Transverse colon (tissue), 4 donors: ENCODE data around the gene ACSL6.

Experiments used
- EP300 ChIP-seq: sonication (generic); formaldehyde crosslinking; IDR thresholded peaks from one replicate; pipeline ENCODE4 v1.6.1; 2017; ENCODE audit warnings: antibody characterized with exemption, low read depth
- POLR2A ChIP-seq: fragments of 450-650 bp; IDR thresholded peaks from one replicate; pipeline ENCODE4 v1.6.1; 2016; ENCODE audit warnings: antibody characterized with exemption, mild to moderate bottlenecking, moderate library complexity
- POLR2AphosphoS5 ChIP-seq, 3 donors: sonication (generic); formaldehyde crosslinking; IDR thresholded peaks; one replicate each; pipeline ENCODE4 v1.6.1; 2016; ENCODE audit warnings: antibody characterized with exemption in 3 of 3
- TF ChIP-seq, protein P1 (sequence below), 5 experiments: fragments of 200-600 bp in 3 of 5; fragments of 450-650 bp in 2 of 5; sonication (generic) in 3 of 5; IDR thresholded peaks; 1 replicate in 2 of 5; 2 replicates in 3 of 5; pipeline ENCODE4 v1.5.1; 2016 to 2017; ENCODE audit warnings: antibody characterized with exemption in 5 of 5, inconsistent platforms in 3 of 5, mild to moderate bottlenecking in 2 of 5, moderate library complexity in 1 of 5

DNA sequence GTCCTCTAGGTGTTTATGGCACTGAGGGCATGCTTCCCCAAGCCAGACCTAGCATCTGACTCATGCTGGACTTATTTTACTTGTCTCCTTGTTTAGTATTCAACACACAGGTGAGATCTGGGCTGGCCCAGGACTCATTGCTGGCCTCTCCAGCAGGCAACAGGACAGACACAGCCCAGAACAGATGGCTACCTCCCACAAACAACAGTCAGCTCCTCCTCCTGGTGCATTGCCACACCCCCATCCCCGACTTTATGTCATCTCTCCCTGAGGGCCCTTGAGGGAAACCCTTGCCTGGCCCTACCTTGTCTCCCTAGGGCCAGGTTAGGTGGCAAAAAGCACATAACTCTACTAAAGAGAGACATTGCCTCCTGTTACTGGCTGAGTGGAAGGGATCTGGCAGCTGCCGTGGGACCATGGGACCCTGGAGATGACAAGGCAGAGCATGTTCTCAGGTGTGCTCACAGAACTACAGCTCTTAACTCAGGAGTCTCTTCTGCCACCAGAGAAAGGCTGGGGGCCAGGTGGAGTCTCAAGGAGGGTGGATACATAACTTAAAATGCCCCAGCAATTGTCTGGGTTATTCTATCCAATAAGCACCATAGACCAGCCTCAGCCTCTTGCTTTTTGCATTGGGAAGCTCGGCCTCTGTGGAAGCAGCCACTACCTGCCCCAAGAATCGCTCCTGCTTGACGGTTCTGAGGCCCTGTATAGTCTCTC lies 2.3 kb downstream of the ACSL6 start:
- TF ChIP-seq EP300 (no peak), POLR2A (no peak), POLR2AphosphoS5 (IDR thresholded peaks at IDR 0.05) (no peak)
- TF ChIP-seq, protein P1, sequence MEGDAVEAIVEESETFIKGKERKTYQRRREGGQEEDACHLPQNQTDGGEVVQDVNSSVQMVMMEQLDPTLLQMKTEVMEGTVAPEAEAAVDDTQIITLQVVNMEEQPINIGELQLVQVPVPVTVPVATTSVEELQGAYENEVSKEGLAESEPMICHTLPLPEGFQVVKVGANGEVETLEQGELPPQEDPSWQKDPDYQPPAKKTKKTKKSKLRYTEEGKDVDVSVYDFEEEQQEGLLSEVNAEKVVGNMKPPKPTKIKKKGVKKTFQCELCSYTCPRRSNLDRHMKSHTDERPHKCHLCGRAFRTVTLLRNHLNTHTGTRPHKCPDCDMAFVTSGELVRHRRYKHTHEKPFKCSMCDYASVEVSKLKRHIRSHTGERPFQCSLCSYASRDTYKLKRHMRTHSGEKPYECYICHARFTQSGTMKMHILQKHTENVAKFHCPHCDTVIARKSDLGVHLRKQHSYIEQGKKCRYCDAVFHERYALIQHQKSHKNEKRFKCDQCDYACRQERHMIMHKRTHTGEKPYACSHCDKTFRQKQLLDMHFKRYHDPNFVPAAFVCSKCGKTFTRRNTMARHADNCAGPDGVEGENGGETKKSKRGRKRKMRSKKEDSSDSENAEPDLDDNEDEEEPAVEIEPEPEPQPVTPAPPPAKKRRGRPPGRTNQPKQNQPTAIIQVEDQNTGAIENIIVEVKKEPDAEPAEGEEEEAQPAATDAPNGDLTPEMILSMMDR (IDR thresholded peaks at IDR 0.05) = no peak
